Parathyroid adenoma (tissue), 2 donors: ENCODE measurements around the gene TMEM87A.

Source experiments
- H2AFZ ChIP-seq: fragments of 300-600 bp; sonication (generic); one replicate; pipeline ENCODE4 v1.7.0; 2017; ENCODE audit warnings: antibody characterized with exemption, mild to moderate bottlenecking
- H3K27ac ChIP-seq: fragments of 300-600 bp; sonication (generic); one replicate; pipeline ENCODE4 v1.7.0; 2017
- H3K27me3 ChIP-seq: fragments of 300-600 bp; sonication (generic); one replicate; pipeline ENCODE4 v1.7.0; 2017; ENCODE audit warnings: low read length; ENCODE audit not compliant: control insufficient read depth, insufficient read depth
- H3K36me3 ChIP-seq: fragments of 300-600 bp; sonication (generic); one replicate; pipeline ENCODE4 v1.7.0; 2017; ENCODE audit warnings: low read length; ENCODE audit not compliant: control insufficient read depth, insufficient read depth
- H3K4me1 ChIP-seq: fragments of 300-600 bp; sonication (generic); one replicate; pipeline ENCODE4 v1.7.0; 2017; ENCODE audit warnings: control low read depth
- H3K4me2 ChIP-seq: fragments of 300-600 bp; sonication (generic); one replicate; pipeline ENCODE4 v1.7.0; 2017; ENCODE audit warnings: low read length
- H3K4me3 ChIP-seq: fragments of 300-600 bp; sonication (generic); one replicate; pipeline ENCODE4 v1.7.0; 2017; ENCODE audit warnings: low read depth, low read length
- H3K79me2 ChIP-seq: fragments of 300-600 bp; sonication (generic); one replicate; pipeline ENCODE4 v1.7.0; 2017; ENCODE audit warnings: control low read depth
- H3K9ac ChIP-seq: fragments of 300-600 bp; sonication (generic); one replicate; pipeline ENCODE4 v1.7.0; 2017; ENCODE audit warnings: mild to moderate bottlenecking
- H3K9me3 ChIP-seq: fragments of 300-600 bp; sonication (generic); one replicate; pipeline ENCODE4 v1.7.0; 2017; ENCODE audit warnings: low read length; ENCODE audit not compliant: control insufficient read depth
- TF ChIP-seq, protein P1 (sequence below): fragments of 300-600 bp; sonication (generic); IDR thresholded peaks from one replicate; pipeline ENCODE4 v1.7.0; 2017; ENCODE audit warnings: antibody characterized with exemption, mild to moderate bottlenecking
- donor health status: primary hyperparathyroidism.

TMEM87A gene

GRCh38 chr15:42215913-42216829 lies 57.1 kb downstream of the TMEM87A start:
- Histone ChIP-seq H3K4me3 (no peak overlapping the region), H3K79me2 (no peaks in the 10 kb centered on the region), H3K27me3 (no peaks in the 10 kb centered on the region), H3K4me1 (no peaks in the 10 kb centered on the region), H2AFZ (no peak overlapping the region), H3K27ac (no peak overlapping the region), H3K9me3 (no peaks in the 10 kb centered on the region), H3K4me2 (no peak overlapping the region), H3K36me3 (no peaks in the 10 kb centered on the region), H3K9ac (no peak overlapping the region)
- TF ChIP-seq, protein P1, sequence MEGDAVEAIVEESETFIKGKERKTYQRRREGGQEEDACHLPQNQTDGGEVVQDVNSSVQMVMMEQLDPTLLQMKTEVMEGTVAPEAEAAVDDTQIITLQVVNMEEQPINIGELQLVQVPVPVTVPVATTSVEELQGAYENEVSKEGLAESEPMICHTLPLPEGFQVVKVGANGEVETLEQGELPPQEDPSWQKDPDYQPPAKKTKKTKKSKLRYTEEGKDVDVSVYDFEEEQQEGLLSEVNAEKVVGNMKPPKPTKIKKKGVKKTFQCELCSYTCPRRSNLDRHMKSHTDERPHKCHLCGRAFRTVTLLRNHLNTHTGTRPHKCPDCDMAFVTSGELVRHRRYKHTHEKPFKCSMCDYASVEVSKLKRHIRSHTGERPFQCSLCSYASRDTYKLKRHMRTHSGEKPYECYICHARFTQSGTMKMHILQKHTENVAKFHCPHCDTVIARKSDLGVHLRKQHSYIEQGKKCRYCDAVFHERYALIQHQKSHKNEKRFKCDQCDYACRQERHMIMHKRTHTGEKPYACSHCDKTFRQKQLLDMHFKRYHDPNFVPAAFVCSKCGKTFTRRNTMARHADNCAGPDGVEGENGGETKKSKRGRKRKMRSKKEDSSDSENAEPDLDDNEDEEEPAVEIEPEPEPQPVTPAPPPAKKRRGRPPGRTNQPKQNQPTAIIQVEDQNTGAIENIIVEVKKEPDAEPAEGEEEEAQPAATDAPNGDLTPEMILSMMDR = no peak

- TF ChIP-seq, protein P1 = no peak
- H3K79me2 ChIP-seq = no peaks in the 10 kb centered on the region
- no peak overlapping the region for H3K9ac ChIP-seq
- H3K4me2 ChIP-seq = no peak overlapping the region
- no peaks in the 10 kb centered on the region for H3K36me3 ChIP-seq
- no peak overlapping the region for H2AFZ ChIP-seq
- no peak overlapping the region for H3K27ac ChIP-seq
- H3K9me3 ChIP-seq = no peaks in the 10 kb centered on the region
- H3K4me1 ChIP-seq = no peaks in the 10 kb centered on the region
- no peak overlapping the region for H3K4me3 ChIP-seq
- H3K27me3 ChIP-seq = no peaks in the 10 kb centered on the region
Observed at GRCh38 chr15:42214600-42214999, 58.6 kb downstream of the TMEM87A start.

DNA sequence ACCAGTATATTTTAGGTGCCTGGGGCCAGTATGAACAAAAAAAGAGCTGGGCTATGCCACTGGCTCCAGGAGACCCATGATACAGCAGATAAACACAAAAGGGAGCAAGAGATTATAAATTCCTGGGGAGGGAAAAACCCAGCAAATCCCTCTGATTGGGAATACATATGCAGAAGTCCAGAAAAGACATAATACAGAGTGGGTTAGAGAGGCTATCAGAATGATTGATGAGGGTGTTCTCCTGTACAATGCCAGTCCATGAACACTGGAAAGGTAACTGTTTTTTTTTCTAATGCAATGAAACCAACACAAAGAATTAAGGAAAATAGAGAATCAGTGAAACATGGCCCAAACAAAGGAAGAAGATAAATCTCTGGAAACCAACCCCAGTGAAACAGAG lies 59.7 kb downstream of the TMEM87A start:
- no peaks in the 10 kb centered on the region for H3K79me2 ChIP-seq
- no peak overlapping the region for H2AFZ ChIP-seq
- no peak overlapping the region for H3K4me2 ChIP-seq
- no peaks in the 10 kb centered on the region for H3K27me3 ChIP-seq
- H3K27ac ChIP-seq = no peak overlapping the region
- no peaks in the 10 kb centered on the region for H3K9me3 ChIP-seq
- H3K36me3 ChIP-seq = no peaks in the 10 kb centered on the region
- no peaks in the 10 kb centered on the region for H3K4me1 ChIP-seq
- TF ChIP-seq, protein P1 = no peak
- no peak overlapping the region for H3K9ac ChIP-seq
- no peak overlapping the region for H3K4me3 ChIP-seq

DNA sequence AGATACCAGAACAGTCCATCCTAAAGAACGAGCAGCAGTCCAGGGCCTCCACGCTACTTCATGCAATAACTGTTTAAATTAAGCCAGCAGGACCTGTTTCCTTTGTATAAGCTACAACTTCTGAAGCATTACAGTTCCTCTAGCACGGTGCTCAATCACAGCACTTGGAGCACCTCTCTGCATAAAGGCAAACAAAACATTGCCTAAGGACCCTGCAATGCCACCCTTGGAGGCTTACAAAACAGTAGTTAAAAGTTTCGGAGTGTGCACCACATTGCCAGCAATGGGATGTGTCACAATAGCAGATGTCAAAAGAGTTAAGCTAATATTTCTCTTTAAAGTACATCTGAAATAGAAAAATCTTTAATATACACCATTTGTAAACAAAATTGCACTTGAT lies 62.5 kb downstream of the TMEM87A start:
- Histone ChIP-seq H3K9ac (no peak overlapping the region), H3K4me3 (no peak overlapping the region), H3K36me3 (no peaks in the 10 kb centered on the region), H3K27me3 (no peaks in the 10 kb centered on the region), H3K4me1 (peaks cover 6% of the 10 kb centered on the region), H2AFZ (no peak overlapping the region), H3K4me2 (no peak overlapping the region), H3K9me3 (no peaks in the 10 kb centered on the region), H3K79me2 (peaks cover 6% of the 10 kb centered on the region), H3K27ac (no peak overlapping the region)
- TF ChIP-seq, protein P1 = no peak
